HG02840 (cell line): Measurements from ENCODE around the gene FBXO3.

ENCODE experiments used
- ATAC-seq: cut with Tn5 transposase; IDR thresholded peaks from one replicate; pipeline ENCODE4 v1.9.1; 2021; ENCODE audit warnings: mild to moderate bottlenecking, moderate library complexity, moderate number of reproducible peaks; ENCODE audit not compliant: unreplicated experiment, low FRiP score

FBXO3 gene

DNA sequence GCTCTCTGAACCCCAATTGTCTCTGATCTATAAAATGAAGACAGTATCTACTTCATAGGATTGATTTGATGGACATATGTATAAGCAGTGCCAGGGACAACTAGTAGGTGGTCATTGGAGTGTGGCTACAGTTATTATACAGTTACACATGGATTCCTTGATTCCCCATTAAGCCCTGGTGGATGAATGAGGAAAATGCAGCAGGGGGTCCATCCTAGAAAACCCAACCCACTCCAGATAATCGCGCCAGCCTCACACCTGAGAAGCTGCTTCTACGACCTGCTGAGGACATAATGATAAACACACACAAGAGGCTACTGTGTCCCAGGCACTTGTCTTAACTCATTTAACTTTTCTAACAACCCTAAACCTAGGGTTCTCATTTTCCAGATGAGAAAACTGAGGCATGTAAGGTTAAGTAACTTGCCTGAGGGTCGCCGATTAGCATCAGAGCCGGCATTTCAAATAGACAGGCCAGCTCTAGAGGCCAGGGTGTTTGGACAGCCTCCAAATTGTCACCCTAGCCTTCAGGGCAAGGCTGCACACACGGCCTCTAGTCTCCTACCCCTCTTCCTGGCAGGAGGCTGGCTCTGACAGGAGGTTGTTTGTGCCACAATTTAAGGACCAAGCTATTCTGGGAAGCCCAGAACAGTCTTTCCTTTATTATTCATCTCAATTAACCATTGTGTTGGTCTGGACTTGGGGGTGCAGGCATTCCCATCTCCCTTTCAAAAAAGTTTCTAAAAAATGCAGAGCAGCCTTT, 69.9 kb downstream of the FBXO3 start:
- ATAC-seq, result no peak

DNA sequence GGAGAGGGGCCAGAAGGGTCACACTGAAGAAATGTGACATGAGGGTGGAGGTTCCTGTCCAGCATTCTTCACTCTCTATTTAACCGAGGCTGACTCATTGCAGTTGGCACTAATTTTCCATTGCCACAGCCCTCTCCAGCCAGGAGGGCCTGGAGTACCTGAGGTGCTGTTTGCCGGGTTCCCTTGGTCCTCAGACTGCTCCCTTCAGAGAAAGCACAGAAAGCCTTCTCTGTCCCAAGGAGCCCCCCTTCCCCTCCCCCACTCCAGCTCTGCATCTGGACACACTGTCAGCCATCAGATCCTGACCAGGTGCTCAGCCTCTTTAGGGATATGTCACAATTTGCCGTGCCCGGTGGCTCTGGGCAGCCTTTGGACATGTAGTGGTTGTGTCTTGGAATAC, 70.5 kb downstream of the FBXO3 start:
- no peak for ATAC-seq

DNA sequence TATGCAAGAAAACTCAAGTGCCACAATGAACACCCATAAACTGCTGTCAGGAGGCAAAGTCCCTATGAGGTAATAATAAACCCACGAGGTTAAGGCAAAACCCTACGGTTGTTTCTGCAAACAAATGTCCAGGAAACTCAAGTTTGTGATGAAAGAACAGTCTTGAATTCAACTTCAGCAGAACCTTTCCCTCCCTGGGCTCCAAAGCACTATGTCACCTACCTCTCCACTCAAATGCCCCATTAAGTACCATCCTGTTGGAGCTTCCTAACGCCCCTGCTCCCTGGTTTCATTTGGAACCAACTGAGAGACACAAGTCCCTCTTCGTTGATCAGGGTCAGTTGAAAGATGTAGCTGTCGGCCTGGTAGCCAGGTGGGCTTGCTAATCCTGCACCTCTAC, 71.1 kb downstream of the FBXO3 start:
- ATAC-seq, result no peak

DNA sequence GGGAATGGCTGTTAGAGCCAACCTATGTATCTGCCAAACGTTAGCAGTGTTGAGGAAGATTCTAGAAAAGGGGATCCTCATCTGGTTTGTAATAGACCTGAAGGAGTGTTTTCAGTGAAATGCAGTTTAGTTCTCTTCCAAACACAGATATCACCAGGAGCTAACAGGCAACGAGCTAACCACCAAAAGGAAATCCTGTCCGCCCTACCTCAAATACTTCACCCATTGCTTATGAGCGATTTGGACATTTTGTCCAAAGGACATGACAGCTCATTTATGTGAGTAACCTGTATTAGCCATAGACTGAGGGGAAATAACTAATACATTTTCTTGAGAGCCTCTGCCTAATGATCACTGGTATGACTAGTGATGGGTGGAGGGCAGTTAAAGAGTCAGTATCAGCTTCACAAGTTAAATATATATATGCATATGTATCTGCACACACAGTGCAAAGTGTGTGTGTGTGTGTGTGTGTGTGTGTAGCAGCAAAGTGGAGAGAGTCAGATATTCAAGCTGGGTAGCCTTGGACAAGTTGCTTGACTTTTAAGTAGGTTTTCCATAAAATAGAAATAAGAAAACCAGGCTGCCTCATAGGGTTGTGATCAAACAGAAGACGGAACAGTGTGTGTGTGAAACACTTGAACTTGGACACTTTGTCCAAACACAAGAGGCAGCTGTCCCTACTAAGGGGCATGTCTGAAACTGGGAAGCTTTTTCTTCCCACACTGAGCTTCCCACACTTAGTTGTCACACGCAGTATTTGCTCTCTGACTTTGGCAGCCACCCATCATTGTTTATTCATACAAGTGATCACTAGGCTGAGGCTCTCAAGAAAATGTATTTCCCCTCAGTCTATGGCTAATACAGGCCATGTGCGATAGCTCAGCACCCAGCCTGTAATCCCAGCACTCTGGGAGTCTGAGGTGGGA, 72.8 kb downstream of the FBXO3 start:
- ATAC-seq, result no peak

DNA sequence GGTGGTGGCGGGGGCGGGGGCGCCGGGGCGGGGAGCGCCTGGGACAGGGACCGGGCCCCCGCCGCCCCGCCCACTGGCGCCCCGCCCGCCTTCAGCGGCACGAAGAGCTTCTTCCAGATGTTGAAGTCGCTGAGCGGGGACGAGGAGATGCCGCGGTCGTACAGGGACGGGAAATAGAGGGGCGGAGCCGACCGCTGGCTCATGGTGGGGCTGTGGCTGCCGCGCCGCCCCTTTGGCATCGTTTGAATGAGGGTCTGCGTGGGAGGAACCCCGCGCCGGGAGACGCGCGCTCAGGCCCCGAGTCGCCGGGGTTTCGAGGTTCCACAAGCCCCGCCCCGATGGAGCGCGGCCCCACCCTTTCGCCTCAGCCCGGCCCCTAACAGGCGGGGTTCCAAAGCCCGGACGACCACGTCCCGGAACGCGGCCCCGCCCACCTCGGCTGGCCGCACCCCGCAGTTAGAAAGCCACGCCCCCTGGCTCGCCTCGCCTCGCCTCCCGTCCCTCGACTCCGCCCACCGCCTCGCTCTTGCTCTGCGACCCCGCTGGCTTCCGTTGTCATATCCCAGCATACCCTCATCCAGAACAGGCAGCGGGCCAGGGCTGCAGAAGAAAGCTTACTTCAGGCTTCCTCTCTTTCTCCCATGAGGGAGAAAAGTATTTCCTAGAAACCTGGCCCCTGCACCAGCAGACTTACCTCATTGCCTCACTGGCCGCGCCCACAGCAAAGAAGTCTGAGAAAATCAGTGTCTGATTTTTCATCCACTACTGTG, 73.6 kb downstream of the FBXO3 start, which contains the start of gene C11orf91:
TSS of gene C11orf91 (minus strand) at position 325 of the 770 bp plus-strand sequence. CDS start at position 239, 86 bp downstream.
- ATAC-seq, result peak; percentile 92

DNA sequence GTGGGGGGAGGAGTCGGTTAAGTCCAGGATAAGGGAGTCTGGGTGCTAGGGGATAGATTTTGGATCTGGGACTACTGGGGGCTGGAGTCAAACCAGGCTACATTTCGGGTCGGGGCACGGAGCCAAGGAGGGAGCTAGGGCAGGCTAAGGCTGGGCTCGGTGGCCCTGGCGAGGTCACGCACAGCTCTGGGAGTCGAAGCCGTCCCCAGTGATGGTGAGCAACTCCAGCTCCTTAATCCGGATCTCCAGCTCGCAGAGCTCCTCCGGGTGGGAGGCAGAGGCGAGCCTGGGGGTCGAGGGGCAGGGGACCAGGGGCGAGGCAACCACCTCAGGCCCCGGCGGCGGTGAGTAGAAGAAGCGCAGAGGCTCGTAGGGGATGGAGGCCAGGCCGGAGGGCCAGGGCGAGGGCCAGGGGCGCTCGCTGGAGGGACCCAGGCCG, 74.2 kb downstream of the FBXO3 start:
- no peak for ATAC-seq

DNA sequence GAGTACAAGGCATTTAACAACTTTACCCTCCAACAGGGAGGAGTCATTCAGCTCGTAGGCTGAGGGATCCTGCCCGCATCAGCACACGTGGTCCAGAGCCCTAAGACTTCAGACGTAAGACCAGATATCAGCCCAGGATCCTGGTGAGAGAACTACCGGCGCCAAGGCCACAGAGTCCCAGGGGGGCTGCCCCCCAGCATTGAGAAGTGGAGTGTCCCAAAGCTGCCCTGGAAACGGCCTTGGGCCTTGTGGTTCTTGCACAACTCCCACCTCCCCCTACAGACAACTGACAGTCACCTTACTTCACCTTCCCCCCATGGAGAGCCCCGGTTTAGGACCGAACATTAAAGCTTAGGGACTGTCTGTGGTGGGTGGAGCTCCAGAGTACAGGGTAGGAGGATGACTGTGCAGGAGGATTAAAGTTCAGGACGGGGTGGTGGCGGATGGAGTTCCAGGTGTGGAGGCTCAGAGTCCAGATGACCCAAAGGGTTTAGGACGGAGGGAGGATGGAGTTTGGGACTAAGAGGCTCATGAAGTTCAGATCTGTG, 74.7 kb downstream of the FBXO3 start:
- ATAC-seq, result no peak

DNA sequence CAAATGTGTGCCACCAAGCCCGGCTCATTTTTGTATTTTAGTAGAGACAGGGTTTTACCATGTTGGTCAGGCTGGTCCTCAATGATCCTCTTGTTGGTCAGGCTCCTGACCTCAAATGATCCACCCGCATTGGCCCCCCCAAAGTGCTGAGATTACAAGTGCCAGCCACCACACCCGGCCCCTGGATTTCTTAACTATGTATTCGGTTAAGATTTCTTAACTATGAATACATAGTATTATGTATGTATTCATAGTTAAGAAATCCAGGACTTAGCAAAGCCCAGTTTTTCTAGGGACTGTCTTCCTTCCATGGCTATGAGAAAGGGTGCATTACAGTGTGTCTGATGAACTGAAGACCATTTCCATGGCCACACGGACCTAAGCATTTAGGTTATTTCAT, 75.4 kb downstream of the FBXO3 start:
- no peak for ATAC-seq

DNA sequence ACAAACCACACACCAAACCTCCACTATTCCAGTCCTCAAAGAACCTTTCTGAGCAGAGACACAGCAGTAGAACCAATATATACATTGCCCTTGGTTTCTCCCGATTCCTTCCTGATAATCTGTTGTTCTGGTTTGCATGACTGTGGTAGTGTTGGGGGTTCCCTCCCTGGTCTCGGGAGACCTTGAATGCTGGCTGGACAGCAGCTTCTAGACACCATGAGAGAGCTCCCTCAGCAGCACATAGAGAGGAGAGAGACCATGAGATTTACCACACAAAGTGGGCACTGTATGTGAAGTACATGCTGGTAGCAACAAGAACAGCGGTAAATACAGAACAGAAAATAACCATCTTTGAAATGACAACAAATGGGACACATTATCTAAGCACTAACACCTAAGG, 76.3 kb downstream of the FBXO3 start:
- ATAC-seq, result no peak

DNA sequence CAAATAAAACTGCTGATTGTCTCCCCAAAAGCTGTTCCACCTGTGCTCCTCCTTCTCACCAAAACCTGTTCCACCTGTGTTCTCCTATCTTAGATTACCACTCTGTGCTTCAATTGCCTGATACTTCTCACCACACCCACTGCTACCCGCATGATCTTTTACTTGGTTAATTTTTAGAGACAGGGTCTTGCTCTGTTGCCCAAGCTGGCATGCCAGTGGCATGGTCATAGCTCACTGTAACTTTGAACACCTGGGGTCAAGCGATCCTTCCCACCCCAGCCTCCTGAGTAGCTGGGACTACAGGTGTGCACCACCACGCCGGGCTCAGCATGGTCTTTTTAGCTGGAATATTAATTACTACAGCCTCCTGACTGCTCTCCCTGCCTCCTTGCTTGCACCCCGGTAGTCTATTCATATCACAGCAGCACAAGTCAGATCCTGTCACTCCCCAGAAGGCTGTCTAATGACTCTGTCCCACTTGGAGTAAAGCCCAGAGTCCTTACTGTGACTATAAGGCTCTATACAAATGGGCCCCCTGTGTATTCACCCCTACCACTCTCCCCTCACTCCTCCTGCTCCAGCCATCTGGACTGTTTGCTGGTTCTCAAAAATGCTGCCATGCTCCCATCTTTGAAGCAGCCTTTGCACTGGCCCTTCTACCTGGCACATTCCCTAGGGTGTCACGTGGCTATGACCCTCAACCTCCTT, 77.2 kb downstream of the FBXO3 start:
- ATAC-seq, result no peak

DNA sequence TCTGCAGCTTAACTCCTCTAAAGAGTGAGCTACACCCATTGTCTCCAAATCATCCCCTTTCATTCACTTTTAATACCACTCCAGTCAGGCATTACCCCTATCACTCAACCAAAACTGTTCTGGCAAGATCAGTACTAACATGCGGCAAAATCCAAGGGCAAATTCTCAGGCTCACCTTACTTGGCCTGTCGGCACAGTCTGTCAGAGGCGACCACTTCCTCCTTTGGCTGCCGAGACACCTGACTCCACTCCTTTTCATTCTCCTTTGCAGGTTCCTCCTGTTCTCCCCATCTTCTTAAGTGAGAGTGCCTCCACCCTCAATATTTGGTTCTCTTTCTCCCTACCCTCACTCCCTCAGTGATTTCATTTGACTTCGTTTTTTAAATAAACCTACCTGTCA, 77.9 kb downstream of the FBXO3 start:
- ATAC-seq, result no peak

DNA sequence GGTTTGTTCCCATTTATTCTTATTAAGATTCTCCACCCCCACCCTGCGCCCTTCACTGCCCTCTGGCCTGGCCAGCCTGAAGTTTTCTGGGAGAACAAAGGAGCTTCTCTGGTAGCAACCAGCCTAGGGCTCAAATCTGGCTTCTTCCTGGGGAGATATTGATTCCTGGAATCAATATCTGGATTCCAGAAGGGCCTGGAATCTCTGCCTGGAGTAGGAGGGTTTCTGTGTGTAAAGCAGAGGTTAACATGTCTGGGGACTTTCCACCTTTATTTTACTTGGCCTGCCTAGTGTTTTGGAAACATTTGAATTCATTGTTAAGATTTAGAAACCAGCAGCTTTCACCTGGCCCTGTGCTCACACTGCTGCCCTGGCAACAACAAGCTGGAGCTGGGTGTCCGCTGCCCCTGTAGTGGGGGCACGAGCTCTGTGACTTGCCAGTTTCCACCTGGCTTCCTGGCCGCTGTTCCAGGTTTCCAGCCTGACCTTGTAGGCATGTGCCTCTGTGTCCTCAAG, 79.2 kb downstream of the FBXO3 start:
- ATAC-seq, result no peak

DNA sequence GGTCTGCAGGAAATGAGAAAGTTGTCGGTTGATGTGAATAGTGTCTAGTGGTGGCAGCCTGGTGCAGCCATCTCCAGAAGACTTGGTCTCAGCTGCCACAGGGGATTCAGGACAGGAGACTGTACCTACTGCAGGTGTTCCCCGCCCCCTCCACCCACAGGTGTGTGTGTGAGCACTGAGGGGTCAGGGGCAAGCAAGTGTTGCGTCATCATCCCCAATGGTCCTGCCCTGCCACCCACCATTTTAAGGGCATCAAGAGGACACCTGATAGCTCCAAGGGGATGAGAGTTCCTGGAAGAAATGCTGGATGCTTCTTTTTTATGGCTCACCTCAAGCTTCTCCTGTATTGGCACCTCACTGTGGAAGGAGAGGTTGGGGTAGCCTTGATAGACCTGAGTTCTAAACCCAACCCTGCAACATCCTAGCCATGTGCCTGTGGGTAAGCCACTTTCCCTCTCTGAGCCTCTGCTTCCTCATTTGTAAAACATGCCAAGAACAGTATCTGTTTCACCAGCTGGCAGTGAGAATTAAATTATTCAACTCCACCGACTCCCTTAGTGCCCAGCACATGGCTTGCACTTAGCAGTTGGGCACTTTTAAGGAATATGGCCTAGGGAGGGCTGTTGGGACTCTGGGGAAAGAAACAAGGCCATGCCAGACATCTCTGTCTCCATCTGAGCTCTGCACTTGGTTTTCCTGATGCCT, 79.8 kb downstream of the FBXO3 start:
- ATAC-seq, result no peak

DNA sequence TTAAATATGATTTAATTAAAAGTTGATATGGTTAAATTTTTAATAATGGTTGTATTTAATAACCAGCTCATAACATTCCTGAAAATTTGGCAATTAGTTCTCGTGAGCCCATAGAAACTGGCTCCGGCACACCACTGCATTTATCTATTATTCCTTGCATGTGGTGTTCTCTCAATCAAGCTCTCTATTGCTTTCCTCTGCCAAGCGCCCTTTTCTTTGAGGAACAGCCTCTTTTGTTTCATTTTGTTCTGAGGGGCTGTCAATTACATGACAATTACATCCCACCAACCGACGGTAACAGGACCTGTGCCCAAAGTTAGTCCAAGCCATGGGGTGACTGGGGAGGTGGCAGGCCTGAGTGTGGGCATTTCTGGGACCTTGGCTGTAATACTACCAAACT, 81.8 kb downstream of the FBXO3 start:
- no peak for ATAC-seq

DNA sequence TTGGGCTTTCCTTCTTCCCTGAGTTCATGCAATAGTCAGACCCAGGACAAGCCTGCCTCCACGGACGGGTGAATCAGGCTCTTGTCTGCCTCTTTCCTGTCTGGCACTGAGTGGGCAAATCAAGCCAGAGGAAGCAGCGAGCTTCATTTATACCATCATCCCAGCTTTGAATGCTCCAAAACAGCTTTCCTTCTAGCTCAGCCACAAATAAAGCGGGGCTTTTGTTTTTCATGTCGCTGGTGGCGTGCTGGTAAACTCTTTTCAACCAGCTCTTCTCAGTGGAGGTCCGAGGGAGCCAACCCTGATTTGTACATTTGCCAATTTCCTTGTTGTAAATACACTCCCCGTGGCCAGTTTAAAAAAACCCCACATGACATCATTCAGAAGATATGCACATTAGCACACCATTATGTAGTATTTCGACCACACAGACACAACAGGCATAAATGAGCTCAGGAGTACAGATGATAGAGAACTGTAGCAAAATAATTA, 82.3 kb downstream of the FBXO3 start:
- no peak for ATAC-seq

DNA sequence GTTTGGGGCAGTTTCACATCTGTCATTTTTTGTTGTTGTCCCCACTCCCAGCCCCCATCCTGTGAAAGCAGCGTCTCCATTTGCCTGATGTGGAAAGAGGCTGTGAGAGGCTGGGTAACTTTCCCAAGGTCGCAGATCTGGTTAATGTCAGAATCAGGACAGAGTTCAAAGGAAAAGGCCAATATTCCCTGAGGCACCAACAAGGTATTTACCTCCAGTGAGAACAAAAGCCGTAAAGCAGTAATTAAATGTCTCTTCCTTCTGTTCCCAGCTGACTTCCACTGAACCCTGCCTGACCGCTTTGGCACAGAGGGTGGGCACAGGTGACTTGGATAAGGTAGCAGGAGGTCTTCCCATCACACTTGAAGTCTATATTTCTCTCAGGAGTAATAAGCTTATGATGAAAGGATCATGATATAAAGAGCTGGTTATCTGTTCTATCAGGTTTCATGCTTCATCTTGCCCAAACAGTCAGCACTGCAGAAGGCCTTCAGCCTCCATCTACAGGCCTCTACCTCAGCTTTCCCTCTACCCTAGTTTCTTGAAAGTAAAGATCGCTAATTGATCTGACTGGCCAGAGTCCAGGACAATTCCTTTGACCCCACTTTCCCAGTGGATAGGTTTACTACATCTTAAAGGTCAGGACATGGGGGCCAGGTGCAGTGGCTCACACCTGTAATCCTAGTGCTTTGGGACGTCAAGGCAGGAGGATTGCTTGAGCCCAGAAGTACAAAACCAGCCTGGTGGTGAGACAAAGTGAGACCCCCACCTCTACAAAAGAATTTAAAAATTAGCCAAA, 83.1 kb downstream of the FBXO3 start:
- ATAC-seq, result no peak
